ENCODE data around the gene MACROD2. TPM values are rescaled to one million over a fixed set of nuclear protein-coding genes. Genes with fewer than 3 reads are reported as not detected.

The MACROD2 gene
- total RNA-seq, 4 donors from 2014 or later = 8.7 to 17.8 (median 10.8) TPM

DNA sequence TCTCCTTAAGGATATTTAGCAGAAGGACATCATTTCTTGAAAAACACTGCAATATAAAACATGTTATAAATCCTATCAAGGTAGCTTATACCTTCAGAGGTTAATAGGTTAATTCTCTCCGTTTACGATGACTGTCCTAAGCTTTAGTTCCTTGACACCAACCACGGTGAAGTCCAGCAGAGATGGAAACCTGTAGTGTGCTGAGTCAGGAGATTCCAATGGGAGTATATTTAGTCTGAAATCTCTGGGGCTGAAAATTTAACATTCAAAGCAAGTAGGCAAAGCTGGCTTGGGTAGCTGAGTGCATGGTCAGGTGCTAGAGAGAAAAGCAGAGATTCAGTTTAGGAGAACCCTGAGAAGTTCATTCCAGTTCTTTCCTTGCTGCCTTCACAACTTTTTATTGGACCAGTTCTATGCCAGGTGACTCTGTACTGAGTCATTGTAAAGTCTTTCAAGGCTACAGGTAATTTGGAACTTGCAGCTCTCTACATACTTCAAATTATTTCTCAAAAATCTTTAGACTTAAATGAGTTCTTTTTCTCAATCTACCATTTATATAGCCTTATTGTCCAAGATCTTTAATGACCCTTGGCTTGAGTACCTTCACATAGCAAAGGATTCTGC lies 1351.5 kb downstream of the MACROD2 start:
- H3K36me3 ChIP-seq = no peaks in the 10 kb centered on the region
- DNase-seq = no peak
- no peaks in the 10 kb centered on the region for H3K27me3 ChIP-seq
- no peak overlapping the region for H3K4me3 ChIP-seq (replicated peaks in 1 of 3)
- TF ChIP-seq CTCF (IDR thresholded peaks at IDR 0.05) (no peak), POLR2A (IDR thresholded peaks at IDR 0.05) (no peak)
- WGBS, 2 donors = 87 to 89% methylated on average over 3 of the region's 3 CpGs
- no peak overlapping the region for H3K27ac ChIP-seq
- intact Hi-C loops (cut with DNase I) = no loop called here
- no peaks in the 10 kb centered on the region for H3K9me3 ChIP-seq
- H3K4me1 ChIP-seq = no peaks in the 10 kb centered on the region

GRCh38 chr20:15359056-15359455 lies 1363.7 kb downstream of the MACROD2 start:
- no peaks in the 10 kb centered on the region for H3K4me1 ChIP-seq
- DNase-seq = no peak
- no peaks in the 10 kb centered on the region for H3K9me3 ChIP-seq
- no peak overlapping the region for H3K4me3 ChIP-seq (replicated peaks in 1 of 3)
- H3K27me3 ChIP-seq = no peaks in the 10 kb centered on the region
- H3K27ac ChIP-seq = no peak overlapping the region
- H3K36me3 ChIP-seq = no peaks in the 10 kb centered on the region
- 86 to 94% methylated on average over 2 of the region's 2 CpGs for WGBS, 2 donors
- TF ChIP-seq POLR2A (IDR thresholded peaks at IDR 0.05) = no peak
- no peak for TF ChIP-seq CTCF (IDR thresholded peaks at IDR 0.05)
- intact Hi-C loops (cut with DNase I) = no loop called here

- TF ChIP-seq POLR2A (IDR thresholded peaks at IDR 0.05) = no peak
- WGBS, 2 donors = 71 to 73% methylated on average over 1 of the region's 1 CpG
- intact Hi-C loops (cut with DNase I) = no loop called here
Measured at GRCh38 chr20:15362849-15363248, 1367.5 kb downstream of the MACROD2 start.

GRCh38 chr20:15364781-15365180 lies 1369.5 kb downstream of the MACROD2 start:
- H3K4me1 ChIP-seq = peaks cover 5 to 6% of the 10 kb centered on the region in 2 donors

More at GRCh38 chr20:15362849-15363248, 1367.5 kb downstream of the MACROD2 start:
- H3K4me1 ChIP-seq = no peaks in the 10 kb centered on the region
- no peaks in the 10 kb centered on the region for H3K27me3 ChIP-seq
- DNase-seq = no peak
- no peak overlapping the region for H3K27ac ChIP-seq
- H3K36me3 ChIP-seq = no peaks in the 10 kb centered on the region
- no peaks in the 10 kb centered on the region for H3K9me3 ChIP-seq
- H3K4me3 ChIP-seq (replicated peaks in 1 of 3) = no peak overlapping the region

GRCh38 chr20:15370370-15370769 lies 1375.1 kb downstream of the MACROD2 start:
- WGBS, 2 donors = 96 to 98% methylated on average over 1 of the region's 1 CpG
- H3K27ac ChIP-seq = no peak overlapping the region
- no peaks in the 10 kb centered on the region for H3K27me3 ChIP-seq
- TF ChIP-seq CTCF (IDR thresholded peaks at IDR 0.05) (no peak), POLR2A (IDR thresholded peaks at IDR 0.05) (no peak)
- no peaks in the 10 kb centered on the region for H3K9me3 ChIP-seq
- H3K36me3 ChIP-seq = no peaks in the 10 kb centered on the region
- no peak for DNase-seq
- peaks cover 19 to 28% of the 10 kb centered on the region in 2 donors for H3K4me1 ChIP-seq
- no peak overlapping the region for H3K4me3 ChIP-seq (replicated peaks in 1 of 3)
- intact Hi-C loops (cut with DNase I) = no loop called here

More at GRCh38 chr20:15364781-15365180, 1369.5 kb downstream of the MACROD2 start:
- TF ChIP-seq CTCF (IDR thresholded peaks at IDR 0.05) (no peak), POLR2A (IDR thresholded peaks at IDR 0.05) (no peak)
- no peak overlapping the region for H3K4me3 ChIP-seq (replicated peaks in 1 of 3)
- 68 to 84% methylated on average over 2 of the region's 2 CpGs for WGBS, 2 donors
- no peak overlapping the region for H3K27ac ChIP-seq
- intact Hi-C loops (cut with DNase I) = no loop called here
- no peaks in the 10 kb centered on the region for H3K36me3 ChIP-seq
- DNase-seq = no peak
- H3K27me3 ChIP-seq = no peaks in the 10 kb centered on the region
- no peaks in the 10 kb centered on the region for H3K9me3 ChIP-seq
